AG04449 (cell line): Measurements from ENCODE around the gene SOX5.

Experiments used
- CTCF ChIA-PET: fragments of 350-600 bp; formaldehyde crosslinking; extraction: SDS; loops from one replicate; lab custom pipeline; 2021; ENCODE audit warnings: antibody characterized with exemption; lab: Yijun Ruan, JAX
- POLR2A ChIA-PET: fragments of 400-600, 350-600 bp; formaldehyde crosslinking; extraction: SDS; loops from one replicate; lab custom pipeline; 2020; ENCODE audit warnings: antibody characterized with exemption, inconsistent platforms; lab: Yijun Ruan, JAX
- DNase-seq: peaks from one replicate; pipeline ENCODE4 v3.0.0-alpha.2; 2010; ENCODE audit warnings: low read depth, low spot score
- H3K4me3 ChIP-seq: 2 replicates; pipeline ENCODE4 v1.5.1; 2011; ENCODE audit warnings: low read depth, mild to moderate bottlenecking, control low read depth, low read length
- CTCF ChIP-seq: IDR thresholded peaks from one replicate; pipeline ENCODE4 v1.5.1; 2011; ENCODE audit warnings: mild to moderate bottlenecking, moderate library complexity, low read length, control low read depth, inconsistent platforms; ENCODE audit not compliant: insufficient read depth; ENCODE audit errors: missing control alignments

The SOX5 gene

DNA sequence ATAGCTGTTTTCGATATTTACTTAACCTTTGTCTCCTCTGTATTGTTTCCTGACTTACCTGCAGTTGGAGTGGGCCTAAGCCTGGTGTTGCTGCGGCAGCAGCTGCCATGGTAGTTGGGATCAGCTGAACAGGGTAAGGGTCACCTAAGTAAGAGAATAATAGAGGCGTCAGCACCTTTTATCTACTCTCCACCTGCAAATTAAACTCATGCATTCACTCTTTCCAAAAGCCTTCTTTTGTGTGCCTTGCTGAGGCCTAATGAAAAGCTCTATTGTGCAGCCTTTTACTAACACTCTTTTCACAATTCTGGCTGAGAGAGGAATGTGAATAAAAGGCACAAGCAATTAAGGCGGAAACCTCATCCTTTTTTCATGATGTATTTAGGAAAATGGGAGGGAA is 308.7 kb downstream of the SOX5 start:
- DNase-seq = no peak
- no peak overlapping the region for H3K4me3 ChIP-seq
- no peak for TF ChIP-seq CTCF
- POLR2A ChIA-PET = no interaction called here
- CTCF ChIA-PET = no interaction called here

DNA sequence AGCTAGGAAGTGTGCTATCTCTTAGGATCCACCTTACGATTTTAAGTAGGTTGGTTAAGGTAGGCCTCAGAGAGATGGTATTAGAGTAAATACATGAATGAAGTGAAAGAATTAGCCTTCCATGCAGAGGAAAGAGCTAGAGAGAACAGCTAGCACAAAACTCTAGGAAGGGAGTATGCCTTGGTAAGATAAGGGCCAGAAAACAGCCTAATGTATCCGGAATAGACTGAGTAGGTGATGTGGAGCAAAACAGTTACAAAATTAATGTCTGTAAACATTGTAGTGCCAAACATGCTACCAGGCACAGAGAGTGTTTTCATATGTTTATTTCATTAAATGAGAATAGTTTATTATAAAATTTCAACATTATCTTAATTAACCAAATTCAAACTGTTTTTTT is 315.1 kb downstream of the SOX5 start:
- ChIA-PET POLR2A (no interaction called here), CTCF (no interaction called here)

GRCh38 chr12:23631786-23632377 is 317.6 kb downstream of the SOX5 start:
- CTCF ChIA-PET = no interaction called here
- no peak for DNase-seq
- POLR2A ChIA-PET = no interaction called here
- no peak for TF ChIP-seq CTCF
- H3K4me3 ChIP-seq = no peak overlapping the region

More for the DNA sequence above, 315.1 kb downstream of the SOX5 start:
- DNase-seq = no peak
- no peak for TF ChIP-seq CTCF
- H3K4me3 ChIP-seq = no peak overlapping the region

GRCh38 chr12:23630524-23630923 is 318.9 kb downstream of the SOX5 start:
- no peak for TF ChIP-seq CTCF
- CTCF ChIA-PET = no interaction called here
- POLR2A ChIA-PET = no interaction called here
- DNase-seq = no peak
- H3K4me3 ChIP-seq = no peak overlapping the region

GRCh38 chr12:23628806-23629205 is 320.7 kb downstream of the SOX5 start:
- TF ChIP-seq CTCF = no peak
- ChIA-PET CTCF (no interaction called here), POLR2A (no interaction called here)

GRCh38 chr12:23626791-23627190 is 322.7 kb downstream of the SOX5 start:
- DNase-seq = no peak
- no peak overlapping the region for H3K4me3 ChIP-seq
- ChIA-PET POLR2A (no interaction called here), CTCF (no interaction called here)
- no peak for TF ChIP-seq CTCF

More at GRCh38 chr12:23628806-23629205, 320.7 kb downstream of the SOX5 start:
- no peak for DNase-seq
- H3K4me3 ChIP-seq = no peak overlapping the region
